HL-60 (cell line): ENCODE data around the gene GALNT9.
"Not testable (repeated sequence)": the region's sequence is repeated elsewhere in the genome, so short reads cannot be mapped to it uniquely, and the experiment has no call there.

Experiments used
- DNase-seq, 2 experiments: peaks; one replicate each; pipeline ENCODE4 v3.0.0-alpha.2; 2010 to 2020; ENCODE audit warnings: low read depth in 1 of 2, low spot score in 1 of 2
- H3K27ac ChIP-seq: fragments of 250-450 bp; sonication (Bioruptor Pico); replicated peaks from 2 replicates; pipeline ENCODE4 v1.5.1; 2020; ENCODE audit warnings: mild to moderate bottlenecking, moderate library complexity
- H3K27me3 ChIP-seq: fragments of 250-450 bp; sonication (Bioruptor Pico); 2 replicates; pipeline ENCODE4 v1.5.1; 2021; ENCODE audit warnings: mild to moderate bottlenecking, moderate library complexity; ENCODE audit not compliant: insufficient read depth, poor library complexity, severe bottlenecking
- H3K4me3 ChIP-seq: replicated peaks from 2 replicates; pipeline ENCODE4 v1.5.1; 2011; ENCODE audit warnings: mild to moderate bottlenecking, control low read depth, low read length; ENCODE audit not compliant: insufficient read depth
- GABPA ChIP-seq: IDR thresholded peaks from 2 replicates; pipeline ENCODE4 v1.6.1; 2012; ENCODE audit warnings: low read depth
- POLR2AphosphoS5 ChIP-seq: IDR thresholded peaks from 2 replicates; pipeline ENCODE4 v1.6.1; 2012; ENCODE audit warnings: low read depth
- SPI1 ChIP-seq: IDR thresholded peaks from 2 replicates; pipeline ENCODE4 v1.6.1; 2012; ENCODE audit warnings: low read depth, mild to moderate bottlenecking, borderline replicate concordance
- TF ChIP-seq, protein P1 (sequence below): IDR thresholded peaks from 2 replicates; pipeline ENCODE4 v1.6.1; 2012; ENCODE audit warnings: low read depth; ENCODE audit not compliant: insufficient replicate concordance
- TF ChIP-seq, protein P2 (sequence below): IDR thresholded peaks from one replicate; pipeline ENCODE4 v1.5.1; 2011; ENCODE audit warnings: low read length, control low read depth, inconsistent platforms; ENCODE audit not compliant: insufficient read depth

The GALNT9 gene

DNA sequence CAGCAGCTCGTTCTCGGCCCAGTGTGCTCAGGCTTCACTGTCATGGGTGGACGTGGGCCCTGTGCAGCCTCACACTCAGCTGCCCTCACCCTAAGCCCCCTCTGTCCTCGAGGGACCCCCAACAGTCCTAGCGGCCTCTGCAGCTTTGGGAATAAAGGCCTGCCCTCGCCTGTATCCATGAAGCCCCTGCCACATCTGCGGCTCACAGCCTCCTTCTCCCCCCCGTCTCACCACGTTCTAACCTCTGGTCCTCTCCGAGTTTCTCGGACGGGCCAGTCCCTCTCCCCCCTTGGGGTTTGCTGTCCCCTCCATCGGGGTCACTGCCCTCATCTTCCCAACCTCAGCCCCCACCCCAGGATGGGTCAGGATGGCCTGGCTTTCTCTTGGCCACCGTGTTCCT, 30.2 kb upstream of the GALNT9 start:
- Histone ChIP-seq H3K27me3 (peaks cover 2% of the 10 kb centered on the region), H3K27ac (no peak overlapping the region), H3K4me3 (no peak overlapping the region)
- no peak for DNase-seq
- TF ChIP-seq, protein P1, sequence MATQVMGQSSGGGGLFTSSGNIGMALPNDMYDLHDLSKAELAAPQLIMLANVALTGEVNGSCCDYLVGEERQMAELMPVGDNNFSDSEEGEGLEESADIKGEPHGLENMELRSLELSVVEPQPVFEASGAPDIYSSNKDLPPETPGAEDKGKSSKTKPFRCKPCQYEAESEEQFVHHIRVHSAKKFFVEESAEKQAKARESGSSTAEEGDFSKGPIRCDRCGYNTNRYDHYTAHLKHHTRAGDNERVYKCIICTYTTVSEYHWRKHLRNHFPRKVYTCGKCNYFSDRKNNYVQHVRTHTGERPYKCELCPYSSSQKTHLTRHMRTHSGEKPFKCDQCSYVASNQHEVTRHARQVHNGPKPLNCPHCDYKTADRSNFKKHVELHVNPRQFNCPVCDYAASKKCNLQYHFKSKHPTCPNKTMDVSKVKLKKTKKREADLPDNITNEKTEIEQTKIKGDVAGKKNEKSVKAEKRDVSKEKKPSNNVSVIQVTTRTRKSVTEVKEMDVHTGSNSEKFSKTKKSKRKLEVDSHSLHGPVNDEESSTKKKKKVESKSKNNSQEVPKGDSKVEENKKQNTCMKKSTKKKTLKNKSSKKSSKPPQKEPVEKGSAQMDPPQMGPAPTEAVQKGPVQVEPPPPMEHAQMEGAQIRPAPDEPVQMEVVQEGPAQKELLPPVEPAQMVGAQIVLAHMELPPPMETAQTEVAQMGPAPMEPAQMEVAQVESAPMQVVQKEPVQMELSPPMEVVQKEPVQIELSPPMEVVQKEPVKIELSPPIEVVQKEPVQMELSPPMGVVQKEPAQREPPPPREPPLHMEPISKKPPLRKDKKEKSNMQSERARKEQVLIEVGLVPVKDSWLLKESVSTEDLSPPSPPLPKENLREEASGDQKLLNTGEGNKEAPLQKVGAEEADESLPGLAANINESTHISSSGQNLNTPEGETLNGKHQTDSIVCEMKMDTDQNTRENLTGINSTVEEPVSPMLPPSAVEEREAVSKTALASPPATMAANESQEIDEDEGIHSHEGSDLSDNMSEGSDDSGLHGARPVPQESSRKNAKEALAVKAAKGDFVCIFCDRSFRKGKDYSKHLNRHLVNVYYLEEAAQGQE: no peak
- TF ChIP-seq, protein P2, sequence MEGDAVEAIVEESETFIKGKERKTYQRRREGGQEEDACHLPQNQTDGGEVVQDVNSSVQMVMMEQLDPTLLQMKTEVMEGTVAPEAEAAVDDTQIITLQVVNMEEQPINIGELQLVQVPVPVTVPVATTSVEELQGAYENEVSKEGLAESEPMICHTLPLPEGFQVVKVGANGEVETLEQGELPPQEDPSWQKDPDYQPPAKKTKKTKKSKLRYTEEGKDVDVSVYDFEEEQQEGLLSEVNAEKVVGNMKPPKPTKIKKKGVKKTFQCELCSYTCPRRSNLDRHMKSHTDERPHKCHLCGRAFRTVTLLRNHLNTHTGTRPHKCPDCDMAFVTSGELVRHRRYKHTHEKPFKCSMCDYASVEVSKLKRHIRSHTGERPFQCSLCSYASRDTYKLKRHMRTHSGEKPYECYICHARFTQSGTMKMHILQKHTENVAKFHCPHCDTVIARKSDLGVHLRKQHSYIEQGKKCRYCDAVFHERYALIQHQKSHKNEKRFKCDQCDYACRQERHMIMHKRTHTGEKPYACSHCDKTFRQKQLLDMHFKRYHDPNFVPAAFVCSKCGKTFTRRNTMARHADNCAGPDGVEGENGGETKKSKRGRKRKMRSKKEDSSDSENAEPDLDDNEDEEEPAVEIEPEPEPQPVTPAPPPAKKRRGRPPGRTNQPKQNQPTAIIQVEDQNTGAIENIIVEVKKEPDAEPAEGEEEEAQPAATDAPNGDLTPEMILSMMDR: no peak
- no peak for TF ChIP-seq GABPA
- TF ChIP-seq SPI1: no peak
- TF ChIP-seq POLR2AphosphoS5: no peak

DNA sequence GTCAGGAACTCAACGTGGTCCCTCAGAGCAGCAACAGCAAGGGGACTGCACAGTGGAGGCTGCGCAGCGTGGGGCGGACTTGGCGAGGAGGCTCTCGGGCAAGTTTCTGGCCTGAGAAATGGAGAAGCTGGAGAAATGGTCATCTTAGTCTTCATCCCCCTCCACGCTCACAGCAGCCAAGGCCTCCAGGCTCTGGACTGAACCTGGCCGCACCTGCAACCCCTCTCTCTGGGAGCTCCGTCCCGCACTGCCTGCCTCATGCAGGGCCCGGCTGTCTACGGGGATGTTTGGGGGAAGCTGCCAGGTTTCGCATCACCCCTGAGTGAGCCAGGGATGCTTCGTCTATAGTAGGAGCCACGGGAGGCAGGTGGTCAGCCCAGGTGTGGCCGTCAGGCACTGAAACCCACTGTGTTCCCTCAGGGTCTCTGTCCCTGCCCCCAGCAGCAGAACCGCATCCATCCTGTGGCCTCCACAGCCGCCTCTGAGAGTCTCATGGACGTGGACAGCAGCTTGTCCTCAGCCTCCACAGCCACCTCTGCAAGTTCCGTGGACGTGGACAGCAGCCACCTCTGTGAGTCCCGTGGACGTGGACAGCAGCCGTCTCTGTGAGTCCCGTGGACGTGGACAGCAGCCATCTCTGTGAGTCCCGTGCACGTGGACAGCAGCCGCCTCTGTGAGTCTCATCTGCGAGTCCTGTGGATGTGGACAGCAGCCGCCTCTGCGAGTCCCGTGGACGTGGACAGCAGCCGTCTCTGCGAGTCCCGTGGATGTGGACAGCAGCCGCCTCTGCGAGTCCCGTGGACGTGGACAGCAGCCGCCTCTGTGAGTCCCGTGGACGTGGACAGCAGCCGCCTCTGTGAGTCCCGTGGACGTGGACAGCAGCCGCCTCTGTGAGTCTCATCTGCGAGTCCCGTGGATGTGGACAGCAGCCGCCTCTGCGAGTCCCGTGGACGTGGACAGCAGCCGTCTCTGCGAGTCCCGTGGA, 29.1 kb upstream of the GALNT9 start:
- not testable (repeated sequence) for DNase-seq, H3K4me3 ChIP-seq, H3K27ac ChIP-seq, H3K27me3 ChIP-seq

DNA sequence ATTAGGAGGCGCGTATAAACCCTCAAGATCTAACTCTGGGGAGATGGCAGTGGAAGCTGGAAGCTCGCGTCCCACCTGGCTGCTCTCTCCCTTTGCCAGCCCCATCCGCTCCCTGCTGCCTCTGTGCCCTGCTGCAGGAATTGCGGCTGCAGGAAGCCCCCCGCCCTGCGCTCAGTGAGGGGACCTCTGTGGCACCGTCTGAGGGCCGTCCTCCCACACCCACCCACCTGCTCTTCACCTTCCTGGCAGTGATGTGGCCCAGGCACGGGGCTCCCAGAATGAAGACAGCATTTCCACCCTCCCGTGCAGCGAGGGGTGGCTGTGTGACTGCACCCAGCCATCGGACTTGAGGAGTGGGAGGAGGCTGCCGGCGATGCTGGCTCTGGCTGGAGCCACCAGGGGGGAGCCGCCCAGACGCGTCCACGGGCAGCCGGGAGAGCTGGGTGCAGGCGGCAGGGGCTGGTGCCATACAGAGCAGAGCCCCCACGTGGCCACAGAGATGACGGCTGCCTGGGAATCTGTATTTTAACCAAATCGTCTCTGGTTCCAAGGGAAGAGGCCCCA, 28.3 kb upstream of the GALNT9 start:
- TF ChIP-seq GABPA (no peak), SPI1 (no peak), POLR2AphosphoS5 (no peak)
- TF ChIP-seq, protein P2: no peak
- TF ChIP-seq, protein P1: no peak
- no peak overlapping the region for H3K4me3 ChIP-seq
- no peak overlapping the region for H3K27ac ChIP-seq
- DNase-seq: no peak
- peaks cover 2% of the 10 kb centered on the region for H3K27me3 ChIP-seq
